Osteoblast (primary cell): ENCODE data around the gene NKAPD1. TPM values are rescaled to one million over a fixed set of nuclear protein-coding genes. Genes with fewer than 3 reads are reported as not detected.

Source experiments
- DNase-seq: peaks from one replicate; pipeline ENCODE4 v3.0.0; 2011; ENCODE audit warnings: low spot score, mixed read lengths; ENCODE audit not compliant: insufficient read length; ENCODE audit errors: missing footprints
- H2AFZ ChIP-seq: 2 replicates; pipeline ENCODE4 v1.6.0; 2011; ENCODE audit warnings: mild to moderate bottlenecking, low read length
- H3K27ac ChIP-seq: 2 replicates; pipeline ENCODE4 v1.5.1; 2011; ENCODE audit warnings: mild to moderate bottlenecking, low read depth, low read length, moderate library complexity
- H3K27me3 ChIP-seq: 2 replicates; pipeline ENCODE4 v1.6.0; 2012; ENCODE audit warnings: mild to moderate bottlenecking, control low read depth, inconsistent platforms, low read length, moderate library complexity; ENCODE audit not compliant: insufficient read depth
- H3K36me3 ChIP-seq: 2 replicates; pipeline ENCODE4 v1.5.1; 2011; ENCODE audit warnings: mild to moderate bottlenecking, low read length, control low read depth, moderate library complexity; ENCODE audit not compliant: insufficient read depth
- H3K4me1 ChIP-seq: 2 replicates; pipeline ENCODE4 v1.5.1; 2011; ENCODE audit warnings: mild to moderate bottlenecking, low read length, control low read depth, moderate library complexity; ENCODE audit not compliant: insufficient read depth
- H3K4me2 ChIP-seq: 2 replicates; pipeline ENCODE4 v1.6.0; 2011; ENCODE audit warnings: mild to moderate bottlenecking, low read length; ENCODE audit not compliant: insufficient read depth
- H3K4me3 ChIP-seq: fragments of 200-600 bp; sonication (generic); 3 replicates; pipeline ENCODE4 v1.5.1; 2012; ENCODE audit warnings: mild to moderate bottlenecking, low read length, inconsistent platforms; ENCODE audit not compliant: insufficient read depth
- H3K79me2 ChIP-seq: 2 replicates; pipeline ENCODE4 v1.6.0; 2012; ENCODE audit warnings: mild to moderate bottlenecking, low read length, control low read depth, inconsistent platforms; ENCODE audit not compliant: insufficient read depth
- H3K9me3 ChIP-seq: 2 replicates; pipeline ENCODE4 v1.5.1; 2011; ENCODE audit warnings: low read depth, low read length, control low read depth
- H4K20me1 ChIP-seq: 2 replicates; pipeline ENCODE4 v1.6.0; 2012; ENCODE audit warnings: mild to moderate bottlenecking, low read length, control low read depth; ENCODE audit not compliant: insufficient read depth
- small RNA-seq: library from RNA; depleted of rRNA; stranded (forward); fragments of <200 nt; gene quantifications from one replicate; pipeline ENCODE3, GENCODE V24; 2012
- total RNA-seq: library from RNA; depleted of rRNA; stranded (reverse); fragments of >200 nt; gene quantifications from 2 replicates; pipeline ENCODE4 v1.2.3, GENCODE V29; 2012
- TF ChIP-seq, protein P1 (sequence below): IDR thresholded peaks from 2 replicates; pipeline ENCODE4 v1.5.1; 2011; ENCODE audit warnings: mild to moderate bottlenecking, low read depth, low read length, moderate library complexity; ENCODE audit errors: extremely low read depth

The NKAPD1 gene
- total RNA-seq, 1 donor = 37.6 TPM

DNA sequence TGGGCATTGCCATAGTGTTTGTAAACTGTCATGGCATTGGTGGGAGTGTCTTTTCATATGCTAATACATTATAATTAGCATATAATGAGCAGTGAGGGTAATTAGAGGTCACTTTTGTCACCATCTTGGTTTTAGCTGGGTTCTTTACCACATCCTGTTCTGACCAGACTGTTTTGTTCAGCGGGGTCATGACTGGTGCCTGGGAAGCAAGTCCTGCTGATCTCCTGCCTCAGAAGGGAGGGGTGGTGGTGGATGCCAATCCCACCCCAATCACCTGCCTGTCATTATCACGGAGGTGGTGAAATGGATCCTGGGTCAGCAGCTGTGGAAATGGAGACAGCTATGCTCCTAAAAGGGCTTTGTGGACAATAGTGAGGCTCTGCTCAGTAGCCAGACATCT is 58.6 kb downstream of the NKAPD1 start:
- H3K4me2 ChIP-seq = no peak overlapping the region
- H3K36me3 ChIP-seq = no peaks in the 10 kb centered on the region
- DNase-seq = no peak
- no peak overlapping the region for H3K27ac ChIP-seq
- H3K4me1 ChIP-seq = peaks cover 9% of the 10 kb centered on the region
- no peak overlapping the region for H3K4me3 ChIP-seq
- no peaks in the 10 kb centered on the region for H4K20me1 ChIP-seq
- H3K9me3 ChIP-seq = no peaks in the 10 kb centered on the region
- TF ChIP-seq, protein P1, sequence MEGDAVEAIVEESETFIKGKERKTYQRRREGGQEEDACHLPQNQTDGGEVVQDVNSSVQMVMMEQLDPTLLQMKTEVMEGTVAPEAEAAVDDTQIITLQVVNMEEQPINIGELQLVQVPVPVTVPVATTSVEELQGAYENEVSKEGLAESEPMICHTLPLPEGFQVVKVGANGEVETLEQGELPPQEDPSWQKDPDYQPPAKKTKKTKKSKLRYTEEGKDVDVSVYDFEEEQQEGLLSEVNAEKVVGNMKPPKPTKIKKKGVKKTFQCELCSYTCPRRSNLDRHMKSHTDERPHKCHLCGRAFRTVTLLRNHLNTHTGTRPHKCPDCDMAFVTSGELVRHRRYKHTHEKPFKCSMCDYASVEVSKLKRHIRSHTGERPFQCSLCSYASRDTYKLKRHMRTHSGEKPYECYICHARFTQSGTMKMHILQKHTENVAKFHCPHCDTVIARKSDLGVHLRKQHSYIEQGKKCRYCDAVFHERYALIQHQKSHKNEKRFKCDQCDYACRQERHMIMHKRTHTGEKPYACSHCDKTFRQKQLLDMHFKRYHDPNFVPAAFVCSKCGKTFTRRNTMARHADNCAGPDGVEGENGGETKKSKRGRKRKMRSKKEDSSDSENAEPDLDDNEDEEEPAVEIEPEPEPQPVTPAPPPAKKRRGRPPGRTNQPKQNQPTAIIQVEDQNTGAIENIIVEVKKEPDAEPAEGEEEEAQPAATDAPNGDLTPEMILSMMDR = no peak
- H3K27me3 ChIP-seq = no peaks in the 10 kb centered on the region
- H2AFZ ChIP-seq = no peak overlapping the region
- no peaks in the 10 kb centered on the region for H3K79me2 ChIP-seq

DNA sequence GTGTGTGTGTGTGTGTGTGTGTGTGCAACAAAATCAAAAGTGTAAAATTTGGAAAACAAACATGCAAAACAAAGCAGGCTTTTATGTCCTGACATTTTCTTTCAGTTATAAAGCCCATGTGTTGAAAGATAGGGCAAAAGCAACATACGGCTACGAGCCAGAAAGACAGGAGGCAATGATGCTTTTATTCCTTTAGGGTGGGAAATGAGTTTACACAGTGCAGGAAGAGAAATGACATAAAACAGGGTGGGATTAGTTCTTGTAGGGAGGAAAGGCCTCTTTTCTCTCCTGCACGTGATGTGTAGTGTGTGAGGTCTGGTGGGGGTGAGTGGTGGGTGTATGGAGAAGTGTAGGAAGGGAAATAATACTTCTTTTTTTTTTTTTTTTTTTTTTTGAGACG is 60.4 kb downstream of the NKAPD1 start:
- H3K4me3 ChIP-seq = no peak overlapping the region
- no peaks in the 10 kb centered on the region for H3K4me1 ChIP-seq
- no peaks in the 10 kb centered on the region for H3K9me3 ChIP-seq
- no peak overlapping the region for H2AFZ ChIP-seq
- no peak overlapping the region for H3K4me2 ChIP-seq
- no peaks in the 10 kb centered on the region for H3K27me3 ChIP-seq
- H3K36me3 ChIP-seq = no peaks in the 10 kb centered on the region
- TF ChIP-seq, protein P1 = no peak
- H3K79me2 ChIP-seq = no peaks in the 10 kb centered on the region
- no peaks in the 10 kb centered on the region for H4K20me1 ChIP-seq
- peak; percentile 14 for DNase-seq
- no peak overlapping the region for H3K27ac ChIP-seq

Small RNA genes within 50 kb of the gene (small RNA-seq; reads per million reads assigned to genes)
- gene AP000907.3 = not detected
- gene RNU6-893P = not detected

Other genes with a start within 250 kb of the NKAPD1 start
- 35.8 and 36.8 TPM in 2 replicates for gene ALG9, start 202.7 kb upstream of the NKAPD1 start, total RNA-seq
- gene FDXACB1, start 195.1 kb upstream of the NKAPD1 start, total RNA-seq = 1.4 and 1.5 TPM in 2 replicates
- 8.3 and 10.9 TPM in 2 replicates for gene CFAP68, start 194.8 kb upstream of the NKAPD1 start, total RNA-seq
- 54.3 and 55.4 TPM in 2 replicates for gene CRYAB, start 162.5 kb upstream of the NKAPD1 start, total RNA-seq
- 2.1 and 2.2 TPM in 2 replicates for gene HSPB2, start 161.6 kb upstream of the NKAPD1 start, total RNA-seq
- 1.2 and 1.4 TPM in 2 replicates for gene C11orf52, start 155.4 kb upstream of the NKAPD1 start, total RNA-seq
- 27.4 and 28.6 TPM in 2 replicates for gene DIXDC1, start 137.0 kb upstream of the NKAPD1 start, total RNA-seq
- 35.7 and 36.6 TPM in 2 replicates for gene DLAT, start 48.9 kb upstream of the NKAPD1 start, total RNA-seq
- gene PIH1D2, start 282 bp upstream of the NKAPD1 start, total RNA-seq = 2.7 and 2.9 TPM in 2 replicates
- 34.2 and 39.8 TPM in 2 replicates for gene TIMM8B, start 12.5 kb downstream of the NKAPD1 start, total RNA-seq
- 100 and 119 TPM in 2 replicates for gene SDHD, start 12.6 kb downstream of the NKAPD1 start, total RNA-seq
- 0.59 TPM in 1 of 2 replicates, not detected in the other for gene IL18, start 89.8 kb downstream of the NKAPD1 start, total RNA-seq
- 0.59 TPM in 1 of 2 replicates, not detected in the other for gene TEX12, start 93.1 kb downstream of the NKAPD1 start, total RNA-seq
- gene BCO2, start 101.2 kb downstream of the NKAPD1 start, total RNA-seq = 0.72 and 2.4 TPM in 2 replicates
- gene PTS, start 152.1 kb downstream of the NKAPD1 start, total RNA-seq = 48.0 and 56.5 TPM in 2 replicates
- not detected in 2 replicates for gene PLET1, start 186.6 kb downstream of the NKAPD1 start, total RNA-seq